ENCODE results near the gene BTRC. TPM values are rescaled to one million over a fixed set of nuclear protein-coding genes. Genes with fewer than 3 reads are reported as not detected.

The BTRC gene
- total and polyA plus RNA-seq, 4 donors = 3.1 to 16.4 (median 9.3) TPM

DNA sequence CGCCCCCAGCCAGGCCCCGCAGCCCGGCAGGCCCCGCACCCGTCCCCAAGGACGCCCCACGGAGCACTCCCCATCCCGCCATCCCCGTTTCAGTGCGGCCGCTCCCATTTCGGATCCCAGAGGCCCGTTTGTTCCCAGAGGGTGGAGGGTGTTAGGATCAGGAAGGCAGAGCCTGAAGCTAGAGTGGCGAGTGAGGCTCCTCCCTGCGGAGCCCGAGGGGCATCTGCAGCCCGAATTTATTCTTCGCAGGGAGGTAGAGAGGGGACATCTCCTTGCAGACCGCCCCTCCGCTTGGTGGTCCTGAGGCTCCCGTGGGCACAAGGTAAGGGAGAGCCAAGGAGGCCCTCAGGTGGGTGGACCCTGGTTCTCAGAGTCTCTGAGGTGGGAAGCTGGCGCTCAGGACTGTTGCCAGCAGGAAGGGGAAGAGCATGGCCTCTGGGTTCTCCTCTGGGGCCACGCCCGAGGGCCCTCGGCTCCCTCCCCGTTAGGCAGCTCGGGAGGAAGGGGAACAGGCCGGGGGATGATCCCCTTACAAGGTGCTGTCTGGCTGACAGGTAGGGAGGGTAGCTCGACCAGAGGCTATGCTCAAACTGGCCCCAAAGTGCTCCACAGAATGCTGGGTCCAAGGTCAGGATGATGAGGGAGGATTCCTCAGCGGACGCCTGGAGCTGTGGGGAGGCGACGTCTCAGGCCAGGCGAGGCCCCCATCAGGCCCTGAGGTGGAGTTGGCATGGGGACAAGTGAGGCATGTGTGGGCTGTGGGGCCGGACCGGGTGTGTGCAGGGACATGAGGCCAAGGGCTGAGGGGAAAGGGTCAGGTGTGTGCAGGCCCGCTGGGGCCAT is 216.7 kb downstream of the BTRC start:
- 8 to 10% methylated on average over 37 of the region's 37 CpGs for WGBS, 2 donors

GRCh38 chr10:101571271-101571925 is 217.4 kb downstream of the BTRC start:
- Histone ChIP-seq H3K9ac (ENCODE audit: insufficient read depth in 1 of 2, low read length in 2 of 2) (no peak overlapping the region), H3K4me3 (no peak overlapping the region), H3K4me1 (ENCODE audit: control insufficient read depth in 5 of 5, insufficient read depth in 5 of 5, low read length in 5 of 5) (peaks cover 0 to 12% (median 0%) of the 10 kb centered on the region in 5 donors), H3K27me3 (ENCODE audit: control insufficient read depth in 3 of 3, insufficient read depth in 3 of 3, low read length in 2 of 3) (peaks cover 0 to 34% (median 15%) of the 10 kb centered on the region in 3 donors), H3K9me3 (ENCODE audit: control insufficient read depth in 4 of 4, insufficient read depth in 3 of 4, low read length in 3 of 4) (peaks cover 0 to 7% (median 3%) of the 10 kb centered on the region in 4 donors), H3K27ac (ENCODE audit: low read depth in 1 of 2, low read length in 1 of 2) (no peak overlapping the region), H3K36me3 (ENCODE audit: control insufficient read depth in 4 of 4, insufficient read depth in 4 of 4, low read length in 4 of 4) (peaks cover 0 to 4% (median 0%) of the 10 kb centered on the region in 4 donors)
- DNase-seq = no peak
- WGBS, 2 donors = 77 to 80% methylated on average over 8 of the region's 8 CpGs
- no peak for TF ChIP-seq CTCF (IDR thresholded peaks at IDR 0.05; ENCODE audit: control extremely low read depth, extremely low read depth)
- no peak for ATAC-seq (ENCODE audit: insufficient read depth, low FRiP score)

More for the DNA sequence above, 216.7 kb downstream of the BTRC start:
- TF ChIP-seq CTCF (IDR thresholded peaks at IDR 0.05; ENCODE audit: control extremely low read depth, extremely low read depth) = no peak
- H3K4me3 ChIP-seq = no peak overlapping the region
- peaks cover 0 to 42% (median 19%) of the 10 kb centered on the region in 3 donors for H3K27me3 ChIP-seq (ENCODE audit: control insufficient read depth in 3 of 3, insufficient read depth in 3 of 3, low read length in 2 of 3)
- DNase-seq = no peak
- H3K9me3 ChIP-seq (ENCODE audit: control insufficient read depth in 4 of 4, insufficient read depth in 3 of 4, low read length in 3 of 4) = peaks cover 0 to 7% (median 3%) of the 10 kb centered on the region in 4 donors
- ATAC-seq (ENCODE audit: insufficient read depth, low FRiP score) = peak; percentile 12
- H3K27ac ChIP-seq (ENCODE audit: low read depth in 1 of 2, low read length in 1 of 2) = no peak overlapping the region
- H3K36me3 ChIP-seq (ENCODE audit: control insufficient read depth in 4 of 4, insufficient read depth in 4 of 4, low read length in 4 of 4) = peaks cover 0 to 3% (median 0%) of the 10 kb centered on the region in 4 donors
- H3K4me1 ChIP-seq (ENCODE audit: control insufficient read depth in 5 of 5, insufficient read depth in 5 of 5, low read length in 5 of 5) = peaks cover 0 to 12% (median 0%) of the 10 kb centered on the region in 5 donors
- H3K9ac ChIP-seq (ENCODE audit: insufficient read depth in 1 of 2, low read length in 2 of 2) = no peak overlapping the region

- no peak overlapping the region for H3K27ac ChIP-seq (ENCODE audit: low read depth in 1 of 2, low read length in 1 of 2)
- peaks cover 0 to 8% (median 0%) of the 10 kb centered on the region in 4 donors for H3K36me3 ChIP-seq (ENCODE audit: control insufficient read depth in 4 of 4, insufficient read depth in 4 of 4, low read length in 4 of 4)
- H3K9me3 ChIP-seq (ENCODE audit: control insufficient read depth in 4 of 4, insufficient read depth in 3 of 4, low read length in 3 of 4) = peaks cover 0 to 7% (median 2%) of the 10 kb centered on the region in 4 donors
- DNase-seq (no peak), ATAC-seq (ENCODE audit: insufficient read depth, low FRiP score) (no peak)
- peaks cover 0 to 29% (median 10%) of the 10 kb centered on the region in 3 donors for H3K27me3 ChIP-seq (ENCODE audit: control insufficient read depth in 3 of 3, insufficient read depth in 3 of 3, low read length in 2 of 3)
- no peak overlapping the region for H3K9ac ChIP-seq (ENCODE audit: insufficient read depth in 1 of 2, low read length in 2 of 2)
- H3K4me3 ChIP-seq = no peak overlapping the region
- H3K4me1 ChIP-seq (ENCODE audit: control insufficient read depth in 5 of 5, insufficient read depth in 5 of 5, low read length in 5 of 5) = peaks cover 0 to 12% (median 0%) of the 10 kb centered on the region in 5 donors
- WGBS, 2 donors = 85 to 89% methylated on average over 7 of the region's 7 CpGs
- no peak for TF ChIP-seq CTCF (IDR thresholded peaks at IDR 0.05; ENCODE audit: control extremely low read depth, extremely low read depth)
Observed at GRCh38 chr10:101572126-101572525, 218.2 kb downstream of the BTRC start.

Data from lung (tissue), 12 donors.